C4-2B (cell line): ENCODE measurements around the gene MOB3C.

Experiments
- H3K27ac ChIP-seq: fragments of 450-650 bp; 2 replicates; pipeline ENCODE4 v1.5.1; 2017
- ZFX ChIP-seq: fragments of 450-650 bp; IDR thresholded peaks from 2 replicates; pipeline ENCODE4 v1.6.1; 2017
- TF ChIP-seq, protein P1 (sequence below): fragments of 450-650 bp; conservative IDR thresholded peaks from 2 replicates; pipeline ENCODE4 v1.5.1; 2017; ENCODE audit warnings: mild to moderate bottlenecking

MOB3C gene

DNA sequence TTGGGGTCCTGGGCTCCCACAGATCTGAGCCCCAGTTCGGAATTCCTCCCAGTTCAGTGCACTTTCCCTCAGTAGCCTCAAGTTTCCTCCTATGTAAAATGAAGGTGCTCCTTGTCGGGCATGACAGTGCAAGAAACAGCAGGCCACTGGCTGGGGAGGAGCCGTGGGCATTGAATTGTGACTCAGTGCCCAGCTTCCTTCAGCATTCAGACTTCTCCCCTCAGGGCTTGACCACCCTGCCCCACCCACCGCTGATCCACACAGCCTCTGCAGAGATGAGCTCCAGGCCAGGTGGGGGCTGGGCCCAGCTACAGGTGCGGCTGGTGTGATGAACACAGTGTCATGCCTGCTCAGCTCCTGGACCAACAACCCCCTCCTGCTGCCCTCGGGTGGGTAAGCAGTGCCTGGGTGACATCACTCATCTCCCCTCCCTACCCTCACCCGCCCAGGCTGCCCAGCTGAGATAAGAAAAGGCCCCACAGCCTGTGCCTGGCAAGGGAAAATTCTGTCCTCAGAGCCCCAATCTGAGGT, 4.9 kb downstream of the MOB3C start:
- no peak for TF ChIP-seq ZFX
- TF ChIP-seq, protein P1, sequence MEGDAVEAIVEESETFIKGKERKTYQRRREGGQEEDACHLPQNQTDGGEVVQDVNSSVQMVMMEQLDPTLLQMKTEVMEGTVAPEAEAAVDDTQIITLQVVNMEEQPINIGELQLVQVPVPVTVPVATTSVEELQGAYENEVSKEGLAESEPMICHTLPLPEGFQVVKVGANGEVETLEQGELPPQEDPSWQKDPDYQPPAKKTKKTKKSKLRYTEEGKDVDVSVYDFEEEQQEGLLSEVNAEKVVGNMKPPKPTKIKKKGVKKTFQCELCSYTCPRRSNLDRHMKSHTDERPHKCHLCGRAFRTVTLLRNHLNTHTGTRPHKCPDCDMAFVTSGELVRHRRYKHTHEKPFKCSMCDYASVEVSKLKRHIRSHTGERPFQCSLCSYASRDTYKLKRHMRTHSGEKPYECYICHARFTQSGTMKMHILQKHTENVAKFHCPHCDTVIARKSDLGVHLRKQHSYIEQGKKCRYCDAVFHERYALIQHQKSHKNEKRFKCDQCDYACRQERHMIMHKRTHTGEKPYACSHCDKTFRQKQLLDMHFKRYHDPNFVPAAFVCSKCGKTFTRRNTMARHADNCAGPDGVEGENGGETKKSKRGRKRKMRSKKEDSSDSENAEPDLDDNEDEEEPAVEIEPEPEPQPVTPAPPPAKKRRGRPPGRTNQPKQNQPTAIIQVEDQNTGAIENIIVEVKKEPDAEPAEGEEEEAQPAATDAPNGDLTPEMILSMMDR = no peak
- H3K27ac ChIP-seq = no peak overlapping the region

DNA sequence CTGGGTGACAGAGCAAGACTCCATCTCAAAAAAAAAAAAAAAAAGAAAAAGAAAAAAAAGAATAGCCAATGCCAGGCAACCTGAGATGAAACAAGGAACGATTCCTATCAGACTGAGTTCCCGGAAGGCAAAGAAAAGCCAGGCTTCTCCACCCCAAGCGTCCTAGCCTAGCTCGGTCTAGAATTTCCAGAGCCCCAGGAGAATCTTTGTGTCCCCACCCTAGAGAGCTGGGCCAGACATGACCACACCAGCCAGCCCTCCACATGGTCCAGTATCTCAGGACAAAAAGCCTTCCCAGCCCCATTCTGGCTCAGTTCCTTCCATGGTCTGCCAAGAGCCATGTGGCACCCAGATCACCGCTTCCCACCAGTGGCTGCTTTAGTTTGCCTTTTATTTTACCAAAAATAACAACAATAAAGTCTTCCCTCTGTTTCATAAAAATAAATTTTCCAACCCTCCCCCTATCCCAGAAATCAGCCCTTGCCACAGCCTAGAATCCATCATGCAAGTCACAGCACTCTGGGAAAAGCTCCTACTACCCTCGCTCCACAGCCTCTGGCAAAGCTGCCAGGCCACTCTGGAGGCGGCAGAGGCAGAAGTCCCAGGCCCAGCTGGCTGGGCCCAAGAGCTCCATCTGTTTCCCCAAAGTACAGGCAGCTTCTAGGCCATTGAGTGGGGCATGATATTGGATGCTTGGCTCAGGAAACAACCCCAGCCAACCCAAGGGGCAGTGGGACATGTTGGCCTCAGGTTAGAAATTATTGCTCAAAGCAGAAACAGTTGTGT, 9.1 kb downstream of the MOB3C start:
- no peak overlapping the region for H3K27ac ChIP-seq
- TF ChIP-seq ZFX = no peak
- TF ChIP-seq, protein P1 = no peak

DNA sequence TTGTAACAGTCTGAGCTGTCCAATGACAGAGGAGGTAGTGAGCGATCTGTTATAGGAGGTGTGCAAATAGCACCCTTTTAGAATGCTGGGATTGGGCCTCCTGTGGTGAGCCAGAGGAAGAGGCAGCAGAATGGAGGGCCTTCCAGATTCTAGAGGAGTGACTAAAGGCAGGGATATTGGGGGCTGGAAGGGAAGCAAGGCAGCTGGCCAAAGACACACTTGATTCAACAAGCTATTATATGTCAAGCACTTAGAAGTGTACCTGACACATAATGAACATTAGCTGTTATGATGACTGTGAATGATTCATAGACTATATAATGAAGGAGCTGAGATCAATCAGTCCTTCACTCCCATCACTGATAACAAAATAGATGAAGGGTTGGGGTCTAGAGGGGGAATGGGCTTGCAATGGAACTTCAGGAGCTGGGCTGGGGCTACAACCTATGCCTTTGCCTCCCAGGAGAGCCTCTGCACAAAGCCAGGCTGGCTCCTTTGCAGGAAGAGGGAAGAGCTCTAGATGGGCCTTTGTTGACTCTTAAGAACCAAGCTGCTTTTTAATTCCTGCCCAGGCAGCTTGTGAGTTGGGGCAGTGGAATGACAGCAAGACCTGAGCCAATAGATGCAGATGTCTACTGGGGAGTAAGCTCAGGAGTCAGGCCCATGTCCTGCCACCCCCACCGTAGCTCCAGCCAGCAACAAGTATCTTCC, 10.2 kb downstream of the MOB3C start:
- TF ChIP-seq, protein P1 = no peak
- no peak for TF ChIP-seq ZFX
- H3K27ac ChIP-seq = no peak overlapping the region

DNA sequence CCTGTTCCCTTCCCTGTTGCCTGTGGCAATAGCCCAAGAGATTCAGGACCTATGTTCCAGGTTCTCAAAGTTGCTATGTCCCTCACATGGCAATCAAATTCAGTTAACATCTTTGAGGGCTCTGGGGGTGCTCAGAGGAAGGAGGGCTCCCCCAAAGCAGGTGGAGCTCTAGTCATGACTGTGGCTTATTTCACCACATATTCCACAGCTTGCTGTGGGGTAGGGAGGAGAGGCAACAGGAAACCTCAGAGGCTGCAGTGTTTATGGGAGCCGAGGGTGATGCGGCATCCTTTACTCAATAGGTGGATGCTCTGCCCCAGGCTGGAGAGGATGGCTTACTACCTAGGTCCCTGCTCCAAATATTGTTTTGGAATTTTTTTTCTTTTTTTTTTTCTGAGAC, 11.4 kb downstream of the MOB3C start:
- no peak overlapping the region for H3K27ac ChIP-seq
- no peak for TF ChIP-seq ZFX
- TF ChIP-seq, protein P1 = no peak

DNA sequence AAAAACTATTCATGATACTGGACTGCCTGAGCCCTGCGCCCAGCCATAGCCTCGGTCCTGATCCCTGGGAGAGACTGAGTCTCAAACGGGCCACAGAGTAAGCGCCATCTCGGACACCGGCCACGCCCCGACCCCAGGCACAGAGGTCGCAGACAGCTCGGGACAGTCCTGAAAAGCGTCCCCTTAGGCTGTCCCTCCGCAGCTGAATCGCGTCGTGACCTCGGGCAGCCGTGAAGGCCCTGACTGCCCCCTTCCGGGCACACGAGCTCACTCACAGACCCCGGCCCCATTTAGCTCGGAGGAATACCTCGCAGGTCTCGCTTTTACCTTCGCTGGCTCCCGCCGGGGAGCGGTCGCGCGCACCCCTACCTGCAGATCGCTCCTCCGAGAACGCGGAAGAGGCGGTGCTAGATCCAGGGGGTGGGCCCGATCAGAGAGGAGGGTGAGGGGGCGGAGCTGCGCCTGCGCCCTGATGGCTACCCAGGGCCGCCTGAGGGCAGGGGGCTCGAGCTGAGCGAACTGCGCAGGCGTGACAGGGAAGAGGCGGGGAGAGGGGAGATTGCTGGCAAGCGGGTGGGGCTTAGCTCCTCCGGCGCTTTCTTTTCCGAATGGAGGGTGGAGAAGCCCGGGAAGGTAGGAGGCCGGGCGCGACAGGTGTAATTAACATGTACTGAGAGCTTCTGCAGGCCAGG, 12.6 kb downstream of the MOB3C start, which contains the start of gene MKNK1:
Gene MKNK1, minus strand, starts transcription at position 411 of the 692 bp plus-strand sequence. CDS start 20,941 bp downstream, outside the sequence.
- no peak for TF ChIP-seq ZFX
- TF ChIP-seq, protein P1 = no peak
- peak within 1 kb of the TSS; percentile 79 for H3K27ac ChIP-seq

DNA sequence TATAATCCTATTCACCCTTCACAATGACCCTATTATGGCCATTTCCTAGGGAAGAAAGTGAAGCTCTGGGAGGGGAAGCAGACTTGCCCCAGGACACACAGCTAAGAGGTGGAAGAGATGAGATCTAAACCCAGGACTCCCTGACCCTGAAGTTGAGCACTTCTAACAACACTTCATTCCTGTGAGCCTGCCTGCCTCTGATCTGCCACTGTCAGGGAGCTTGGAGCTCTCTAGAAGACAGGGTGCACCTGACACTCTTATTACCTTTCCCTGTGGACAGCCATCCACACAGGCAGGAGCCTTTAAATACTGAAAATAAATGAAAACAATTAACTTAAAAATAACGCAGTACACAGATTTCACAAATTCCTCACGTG, 13.1 kb downstream of the MOB3C start:
- H3K27ac ChIP-seq = peak overlapping the region; percentile 79

More for the DNA sequence above, 13.1 kb downstream of the MOB3C start:
- TF ChIP-seq, protein P1 = no peak
- no peak for TF ChIP-seq ZFX
